IMR-90 (cell line): ENCODE data around the gene FGGY. TPM values are rescaled to one million over a fixed set of nuclear protein-coding genes. Genes with fewer than 3 reads are reported as not detected.

Experiments used
- ATAC-seq: fragments of 200-7000 bp; cut with Tn5 transposase; 2 replicates; pipeline ENCODE4 v1.9.1; 2020; ENCODE audit warnings: low read depth, mild to moderate bottlenecking, moderate library complexity
- BruUV-seq: library from RNA; stranded (reverse); fragments of 400-500 nt; replicated peaks from 2 replicates; lab custom pipeline; 2021; lab: Mats Ljungman, UMichigan
- CTCF ChIA-PET: fragments of 300-600 bp; formaldehyde crosslinking; extraction: SDS; loops from one replicate; lab custom pipeline; 2021; ENCODE audit warnings: antibody characterized with exemption; lab: Yijun Ruan, JAX
- POLR2A ChIA-PET: fragments of 300-600 bp; sonication (Branson Sonifier 250); formaldehyde crosslinking; loops from one replicate; lab custom pipeline; 2022; ENCODE audit warnings: antibody characterized with exemption; ENCODE audit not compliant: unreplicated experiment; lab: Charles Lee
- DNase-seq: peaks from one replicate; pipeline ENCODE4 v3.0.0; 2013
- H2AFZ ChIP-seq: replicated peaks from 2 replicates; pipeline ENCODE3; 2013; ENCODE audit warnings: low read length, mild to moderate bottlenecking; ENCODE audit not compliant: poor library complexity
- H2AK5ac ChIP-seq: 2 replicates; pipeline ENCODE4 v1.6.1; 2013; ENCODE audit warnings: low read depth, low read length, inconsistent platforms
- H2AK9ac ChIP-seq: replicated peaks from 2 replicates; pipeline ENCODE3; 2013; ENCODE audit warnings: mild to moderate bottlenecking, low read depth, low read length, moderate library complexity; ENCODE audit not compliant: poor library complexity
- H2BK120ac ChIP-seq: 2 replicates; pipeline ENCODE4 v1.6.1; 2013; ENCODE audit warnings: low read depth, low read length, inconsistent platforms
- H2BK15ac ChIP-seq: 3 replicates; pipeline ENCODE4 v1.6.1; 2013; ENCODE audit warnings: low read depth, low read length, inconsistent platforms
- H2BK20ac ChIP-seq: 2 replicates; pipeline ENCODE4 v1.6.1; 2013; ENCODE audit warnings: low read depth, mild to moderate bottlenecking, inconsistent platforms, low read length, moderate library complexity
- H2BK5ac ChIP-seq: 2 replicates; pipeline ENCODE4 v1.6.1; 2013; ENCODE audit warnings: mild to moderate bottlenecking, low read depth, low read length, inconsistent platforms; ENCODE audit not compliant: poor library complexity, severe bottlenecking
- H3K14ac ChIP-seq: replicated peaks from 2 replicates; pipeline ENCODE4 v1.6.1; 2013; ENCODE audit warnings: low read depth, low read length, inconsistent platforms
- H3K18ac ChIP-seq: 2 replicates; pipeline ENCODE4 v1.6.1; 2013; ENCODE audit warnings: low read depth, low read length, control low read depth
- H3K23ac ChIP-seq: 2 replicates; pipeline ENCODE4 v1.6.1; 2013; ENCODE audit warnings: low read depth, low read length, inconsistent platforms
- H3K27ac ChIP-seq: 2 replicates; pipeline ENCODE4 v1.5.1; 2013; ENCODE audit warnings: mild to moderate bottlenecking, control low read depth, low read length; ENCODE audit not compliant: insufficient read depth
- H3K27me3 ChIP-seq: 2 replicates; pipeline ENCODE4 v1.6.1; 2013; ENCODE audit warnings: low read length; ENCODE audit not compliant: control insufficient read depth, insufficient read depth
- H3K36me3 ChIP-seq: 2 replicates; pipeline ENCODE4 v1.6.1; 2013; ENCODE audit warnings: low read length, mixed read lengths; ENCODE audit not compliant: control insufficient read depth, insufficient read depth
- H3K4ac ChIP-seq: 2 replicates; pipeline ENCODE4 v1.6.1; 2013; ENCODE audit warnings: low read depth, low read length, inconsistent platforms
- H3K4me1 ChIP-seq: 2 replicates; pipeline ENCODE4 v1.6.1; 2013; ENCODE audit warnings: low read length, mixed read lengths; ENCODE audit not compliant: control insufficient read depth, insufficient read depth
- H3K4me2 ChIP-seq: 2 replicates; pipeline ENCODE4 v1.6.1; 2013; ENCODE audit warnings: low read depth, mild to moderate bottlenecking, control low read depth, low read length, moderate library complexity
- H3K4me3 ChIP-seq: 2 replicates; pipeline ENCODE4 v1.5.1; 2013; ENCODE audit warnings: low read depth, mild to moderate bottlenecking, control low read depth, low read length, moderate library complexity; ENCODE audit not compliant: insufficient read depth
- H3K56ac ChIP-seq: 2 replicates; pipeline ENCODE4 v1.6.1; 2013; ENCODE audit warnings: low read length, inconsistent platforms; ENCODE audit not compliant: insufficient read depth; ENCODE audit errors: extremely low read depth
- H3K79me1 ChIP-seq, 2 experiments: 2 replicates each; pipeline ENCODE4 v1.6.1; 2013; ENCODE audit warnings: low read length in 2 of 2, inconsistent platforms in 1 of 2, low read depth in 1 of 2
- H3K9ac ChIP-seq: 2 replicates; pipeline ENCODE4 v1.6.1; 2013; ENCODE audit warnings: low read depth, low read length, control low read depth
- H3K9me1 ChIP-seq: 2 replicates; pipeline ENCODE4 v1.6.1; 2013; ENCODE audit warnings: low read length, inconsistent platforms; ENCODE audit not compliant: insufficient read depth
- H3K9me3 ChIP-seq: 2 replicates; pipeline ENCODE4 v1.6.1; 2013; ENCODE audit warnings: low read length; ENCODE audit not compliant: control insufficient read depth, insufficient read depth
- H4K20me1 ChIP-seq: 2 replicates; pipeline ENCODE4 v1.6.1; 2013; ENCODE audit warnings: low read length, inconsistent platforms; ENCODE audit not compliant: insufficient read depth
- H4K5ac ChIP-seq: 2 replicates; pipeline ENCODE4 v1.6.1; 2013; ENCODE audit warnings: mild to moderate bottlenecking, low read depth, low read length, control low read depth
- H4K8ac ChIP-seq, 2 experiments: 2 replicates each; pipeline ENCODE4 v1.6.1; 2013; ENCODE audit warnings: low read depth in 2 of 2, low read length in 2 of 2, control low read depth in 1 of 2, inconsistent platforms in 1 of 2
- H4K91ac ChIP-seq: 2 replicates; pipeline ENCODE4 v1.6.1; 2013; ENCODE audit warnings: low read depth, low read length, inconsistent platforms; ENCODE audit not compliant: insufficient read depth
- BHLHE40 ChIP-seq: fragments of 150-350 bp; IDR thresholded peaks from 2 replicates; pipeline ENCODE4 v1.6.1; 2016; ENCODE audit warnings: mild to moderate bottlenecking, low read depth, low read length
- CEBPB ChIP-seq: IDR thresholded peaks from 2 replicates; pipeline ENCODE4 v1.6.1; 2012; ENCODE audit warnings: low read depth, low read length, improper control_type of control experiment
- CHD1 ChIP-seq: IDR thresholded peaks from 2 replicates; pipeline ENCODE4 v1.6.1; 2012; ENCODE audit warnings: low read depth, low read length, improper control_type of control experiment
- FOS ChIP-seq: fragments of 150-350 bp; IDR thresholded peaks from 2 replicates; pipeline ENCODE4 v1.6.1; 2016; ENCODE audit warnings: low read depth, low read length
- MAFK ChIP-seq: IDR thresholded peaks from 2 replicates; pipeline ENCODE4 v1.6.1; 2012; ENCODE audit warnings: low read depth, low read length, improper control_type of control experiment
- MAZ ChIP-seq: IDR thresholded peaks from 2 replicates; pipeline ENCODE4 v1.6.1; 2012; ENCODE audit warnings: low read depth, mild to moderate bottlenecking, low read length, improper control_type of control experiment, moderate library complexity, borderline replicate concordance
- MXI1 ChIP-seq: IDR thresholded peaks from 2 replicates; pipeline ENCODE4 v1.6.1; 2012; ENCODE audit warnings: low read depth, mild to moderate bottlenecking, low read length, moderate library complexity, borderline replicate concordance
- NFE2L2 ChIP-seq: fragments of 150-350 bp; IDR thresholded peaks from 2 replicates; pipeline ENCODE4 v1.6.1; 2016; ENCODE audit warnings: low read depth, mild to moderate bottlenecking, low read length
- POLR2A ChIP-seq: IDR thresholded peaks from 2 replicates; pipeline ENCODE4 v1.6.1; 2012; ENCODE audit warnings: mild to moderate bottlenecking, low read depth, low read length
- RAD21 ChIP-seq: IDR thresholded peaks from 2 replicates; pipeline ENCODE4 v1.6.1; 2012; ENCODE audit warnings: low read length, improper control_type of control experiment
- RCOR1 ChIP-seq: IDR thresholded peaks from 2 replicates; pipeline ENCODE4 v1.6.1; 2012; ENCODE audit warnings: mild to moderate bottlenecking, low read length, improper control_type of control experiment; ENCODE audit not compliant: insufficient replicate concordance
- RFX5 ChIP-seq: IDR thresholded peaks from 2 replicates; pipeline ENCODE4 v1.8.0; 2012; ENCODE audit warnings: low read depth, mild to moderate bottlenecking, low read length, moderate library complexity
- SMC3 ChIP-seq: fragments of 150-350 bp; IDR thresholded peaks from 2 replicates; pipeline ENCODE4 v1.6.1; 2016; ENCODE audit warnings: low read depth, mild to moderate bottlenecking, antibody characterized with exemption, low read length, moderate library complexity
- WGBS, 2 experiments: methylation state at CpG; one replicate each; pipeline versions ENCODE4 v1.1.5 to v1.1.7; 2013; ENCODE audit warnings: missing lambda C conversion rate in 2 of 2; ENCODE audit not compliant: insufficient read length in 1 of 2; ENCODE audit errors: extremely low coverage in 2 of 2; 5-methylcytosine and 5-hydroxymethylcytosine counted together
- dilution Hi-C: fragments of 300-500 bp; cut with HindIII; formaldehyde crosslinking; loops from one replicate; pipeline ENCODE4 v1.14.3; 2018; ENCODE audit warnings: low sequenced_read_pairs; ENCODE audit not compliant: unreplicated experiment
- in situ Hi-C: fragments of 300-500 bp; cut with MboI; formaldehyde crosslinking; loops from 3 replicates; pipeline ENCODE4 v1.14.3; 2019; ENCODE audit warnings: low sequenced_read_pairs, inconsistent platforms, mixed read lengths
- intact Hi-C: fragments of 100-400 bp; cut with micrococcal nuclease; formaldehyde crosslinking; loops from 2 replicates; pipeline ENCODE4 v1.10.0; 2022
- polyA plus RNA-seq, 3 experiments: library from polyadenylated mRNA; depleted of rRNA; stranded (reverse); fragments of >200 nt; gene quantifications; 2 replicates each; pipeline ENCODE4 v1.2.3, GENCODE V29; 2012; ENCODE audit warnings: low replicate concordance in 1 of 3
- total RNA-seq: library from RNA; depleted of rRNA; stranded (reverse); fragments of >200 nt; gene quantifications from 2 replicates; pipeline ENCODE4 v1.2.3, GENCODE V29; 2012
- TF ChIP-seq, protein P1 (sequence below): conservative IDR thresholded peaks from 2 replicates; pipeline ENCODE4 v1.5.1; 2012; ENCODE audit warnings: mild to moderate bottlenecking, low read depth, low read length, improper control_type of control experiment
- TF ChIP-seq, protein P2 (sequence below): fragments of 150-350 bp; IDR thresholded peaks from 2 replicates; pipeline ENCODE4 v1.6.1; 2016; ENCODE audit warnings: low read depth, mild to moderate bottlenecking, low read length, moderate library complexity, borderline replicate concordance
- TF ChIP-seq, protein P3 (sequence below): fragments of 150-350 bp; IDR thresholded peaks from 2 replicates; pipeline ENCODE4 v1.6.1; 2017; ENCODE audit warnings: mild to moderate bottlenecking, antibody characterized with exemption, low read length, low read depth

FGGY gene
- total and polyA plus RNA-seq, 2 of the 4 experiments (the other 2 are of a cell fraction) = 5.6 to 14.0 TPM

DNA sequence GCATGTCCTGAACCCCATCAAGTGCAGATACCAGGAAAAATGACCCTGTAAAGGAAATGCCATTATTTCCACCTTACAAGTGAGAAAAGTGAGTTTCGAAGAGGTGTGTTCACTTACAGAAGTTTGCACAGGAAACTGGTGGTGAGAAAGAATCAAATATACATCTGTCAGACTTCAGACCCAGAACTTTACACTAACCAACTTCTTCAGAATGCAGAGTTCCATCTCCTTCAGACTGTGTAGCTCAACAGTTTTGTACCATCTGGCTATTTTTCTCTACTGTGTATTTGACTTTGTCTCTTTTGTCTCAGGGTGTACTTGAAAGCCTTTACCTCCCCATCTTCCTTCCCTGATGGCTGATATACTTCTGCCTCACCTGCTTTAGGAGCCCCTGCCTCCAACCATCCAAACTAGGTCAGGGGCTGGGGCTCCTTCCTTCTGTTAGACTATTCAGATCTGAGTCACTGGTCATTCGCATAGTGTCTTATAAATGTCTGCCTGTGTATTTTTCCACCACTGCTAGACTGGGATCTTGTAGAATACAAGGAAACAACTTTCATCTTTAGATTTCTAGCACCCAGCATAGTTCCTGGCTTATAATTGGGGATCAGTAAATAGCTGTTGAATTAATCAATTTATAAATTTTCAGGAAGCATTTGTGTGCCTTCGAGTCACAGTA lies 247.9 kb downstream of the FGGY start:
- Histone ChIP-seq H4K91ac (no peak overlapping the region), H2AFZ (no peak overlapping the region), H3K23ac (no peak overlapping the region), H4K20me1 (no peaks in the 10 kb centered on the region), H3K4me1 (no peaks in the 10 kb centered on the region), H4K5ac (no peak overlapping the region), H3K36me3 (no peaks in the 10 kb centered on the region), H3K27ac (no peak overlapping the region), H2BK120ac (no peak overlapping the region), H3K79me1 (no peaks in the 10 kb centered on the region), H3K9ac (no peak overlapping the region), H2BK15ac (no peak overlapping the region), H3K9me3 (no peaks in the 10 kb centered on the region), H4K8ac (no peak overlapping the region), H3K27me3 (no peaks in the 10 kb centered on the region), H3K14ac (no peak overlapping the region), H3K9me1 (no peaks in the 10 kb centered on the region; the same call in 1 of the 2 replicates), H3K4me2 (no peak overlapping the region), H3K18ac (no peak overlapping the region), H2AK9ac (no peak overlapping the region), H3K56ac (no peak overlapping the region), H2BK20ac (no peak overlapping the region), H2BK5ac (no peak overlapping the region), H3K4ac (no peak overlapping the region), H2AK5ac (no peak overlapping the region), H3K4me3 (no peak overlapping the region)
- in situ Hi-C loops = no loop called here
- TF ChIP-seq CHD1 (no peak), CEBPB (no peak), BHLHE40 (no peak), NFE2L2 (no peak), MXI1 (no peak), RFX5 (no peak), FOS (no peak), SMC3 (no peak), POLR2A (no peak), RCOR1 (no peak), MAZ (no peak), RAD21 (no peak), MAFK (no peak)
- TF ChIP-seq, protein P1, sequence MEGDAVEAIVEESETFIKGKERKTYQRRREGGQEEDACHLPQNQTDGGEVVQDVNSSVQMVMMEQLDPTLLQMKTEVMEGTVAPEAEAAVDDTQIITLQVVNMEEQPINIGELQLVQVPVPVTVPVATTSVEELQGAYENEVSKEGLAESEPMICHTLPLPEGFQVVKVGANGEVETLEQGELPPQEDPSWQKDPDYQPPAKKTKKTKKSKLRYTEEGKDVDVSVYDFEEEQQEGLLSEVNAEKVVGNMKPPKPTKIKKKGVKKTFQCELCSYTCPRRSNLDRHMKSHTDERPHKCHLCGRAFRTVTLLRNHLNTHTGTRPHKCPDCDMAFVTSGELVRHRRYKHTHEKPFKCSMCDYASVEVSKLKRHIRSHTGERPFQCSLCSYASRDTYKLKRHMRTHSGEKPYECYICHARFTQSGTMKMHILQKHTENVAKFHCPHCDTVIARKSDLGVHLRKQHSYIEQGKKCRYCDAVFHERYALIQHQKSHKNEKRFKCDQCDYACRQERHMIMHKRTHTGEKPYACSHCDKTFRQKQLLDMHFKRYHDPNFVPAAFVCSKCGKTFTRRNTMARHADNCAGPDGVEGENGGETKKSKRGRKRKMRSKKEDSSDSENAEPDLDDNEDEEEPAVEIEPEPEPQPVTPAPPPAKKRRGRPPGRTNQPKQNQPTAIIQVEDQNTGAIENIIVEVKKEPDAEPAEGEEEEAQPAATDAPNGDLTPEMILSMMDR = no peak
- TF ChIP-seq, protein P2, sequence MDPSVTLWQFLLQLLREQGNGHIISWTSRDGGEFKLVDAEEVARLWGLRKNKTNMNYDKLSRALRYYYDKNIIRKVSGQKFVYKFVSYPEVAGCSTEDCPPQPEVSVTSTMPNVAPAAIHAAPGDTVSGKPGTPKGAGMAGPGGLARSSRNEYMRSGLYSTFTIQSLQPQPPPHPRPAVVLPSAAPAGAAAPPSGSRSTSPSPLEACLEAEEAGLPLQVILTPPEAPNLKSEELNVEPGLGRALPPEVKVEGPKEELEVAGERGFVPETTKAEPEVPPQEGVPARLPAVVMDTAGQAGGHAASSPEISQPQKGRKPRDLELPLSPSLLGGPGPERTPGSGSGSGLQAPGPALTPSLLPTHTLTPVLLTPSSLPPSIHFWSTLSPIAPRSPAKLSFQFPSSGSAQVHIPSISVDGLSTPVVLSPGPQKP = no peak
- TF ChIP-seq, protein P3, sequence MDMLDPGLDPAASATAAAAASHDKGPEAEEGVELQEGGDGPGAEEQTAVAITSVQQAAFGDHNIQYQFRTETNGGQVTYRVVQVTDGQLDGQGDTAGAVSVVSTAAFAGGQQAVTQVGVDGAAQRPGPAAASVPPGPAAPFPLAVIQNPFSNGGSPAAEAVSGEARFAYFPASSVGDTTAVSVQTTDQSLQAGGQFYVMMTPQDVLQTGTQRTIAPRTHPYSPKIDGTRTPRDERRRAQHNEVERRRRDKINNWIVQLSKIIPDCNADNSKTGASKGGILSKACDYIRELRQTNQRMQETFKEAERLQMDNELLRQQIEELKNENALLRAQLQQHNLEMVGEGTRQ = no peak
- WGBS, 2 experiments = no CpG with 5 or more reads among the region's 3 CpGs
- no peak for DNase-seq
- dilution Hi-C loops = no loop called here
- ChIA-PET POLR2A (no interaction called here), CTCF (no interaction called here)
- no TSS peak for BruUV-seq
- intact Hi-C loops = no loop called here
- no peak for ATAC-seq
